Activated naive CD8-positive, alpha-beta T cell treated with anti-CD3 and anti-CD28 coated beads for 36 hours (primary cell): Measurements from ENCODE around the gene TICRR. TPM values are rescaled to one million over a fixed set of nuclear protein-coding genes. Genes with fewer than 3 reads are reported as not detected.

Source experiments
- total RNA-seq, 2 experiments: library from RNA; stranded (reverse); gene quantifications; one replicate each; pipeline ENCODE4 v1.2.3, GENCODE V29; 2021

TICRR gene
- total RNA-seq, 2 experiments from 2014 or later = 22.5 to 23.1 TPM

Other genes with a start within 250 kb of the TICRR start
- gene POLG, start 240.6 kb upstream of the TICRR start, total RNA-seq = 100 to 1,000 TPM in 1 of 2 experiments, 10 to 100 TPM in 1; 96.1 to 102 TPM
- not detected for gene RHCG, start 78.9 kb upstream of the TICRR start, total RNA-seq
- gene KIF7, start 80.0 kb downstream of the TICRR start, total RNA-seq = 1 to 10 TPM; 3.4 to 3.7 TPM
- gene PLIN1, start 103.9 kb downstream of the TICRR start, total RNA-seq = under 1 TPM; 0.23 to 0.34 TPM
- gene PEX11A, start 115.3 kb downstream of the TICRR start, total RNA-seq = 1 to 10 TPM; 3.0 to 4.0 TPM
- gene WDR93, start 115.3 kb downstream of the TICRR start, total RNA-seq = not detected
- gene MESP1, start 175.8 kb downstream of the TICRR start, total RNA-seq = 1 to 10 TPM; 4.2 to 4.5 TPM
- gene MESP2, start 200.9 kb downstream of the TICRR start, total RNA-seq = not detected
- gene ANPEP, start 239.4 kb downstream of the TICRR start, total RNA-seq = under 1 TPM in 1 of 2 experiments, not detected in 1; 0.27 TPM